Measurements from ENCODE around the gene BOLA1. TPM values are rescaled to one million over a fixed set of nuclear protein-coding genes. Genes with fewer than 3 reads are reported as not detected.
"Not testable (repeated sequence)": the region's sequence is repeated elsewhere in the genome, so short reads cannot be mapped to it uniquely, and the experiment has no call there.

Gene BOLA1
- polyA plus RNA-seq, 1 experiment: 10.1 TPM

GRCh38 chr1:149873060-149873459 is 26.3 kb upstream of the BOLA1 start:
- DNase-seq (ENCODE audit: low read depth, low spot score); H3K27ac ChIP-seq (ENCODE audit: low read depth, low read length); CTCF ChIA-PET; POLR2A ChIA-PET; H3K9me3 ChIP-seq (ENCODE audit: control insufficient read depth, insufficient read depth, low read length); H3K27me3 ChIP-seq (ENCODE audit: control insufficient read depth, insufficient read depth, low read length); H3K4me3 ChIP-seq (ENCODE audit: low read depth, low read length): not testable (repeated sequence)

- Histone ChIP-seq H3K4me3 (ENCODE audit: low read depth, low read length) (no peak overlapping the region), H3K27me3 (ENCODE audit: control insufficient read depth, insufficient read depth, low read length) (no peaks in the 10 kb centered on the region), H3K27ac (ENCODE audit: low read depth, low read length) (no peak overlapping the region), H3K9me3 (ENCODE audit: control insufficient read depth, insufficient read depth, low read length) (no peaks in the 10 kb centered on the region)
- TF ChIP-seq CTCF (IDR thresholded peaks at IDR 0.05; ENCODE audit: low read depth, low read length): no peak
- POLR2A ChIA-PET: interaction anchor here (0.7 kb wide), 1 partner anchor 10 kb away, joined by 3 read pairs; a partner anchor contains a TSS
- DNase-seq (ENCODE audit: low read depth, low spot score): no peak
- CTCF ChIA-PET: no interaction called here
Measured at GRCh38 chr1:149877211-149877946, 22.0 kb upstream of the BOLA1 start.

GRCh38 chr1:149879556-149879955 is 19.8 kb upstream of the BOLA1 start:
- Histone ChIP-seq H3K9me3 (ENCODE audit: control insufficient read depth, insufficient read depth, low read length) (no peaks in the 10 kb centered on the region), H3K27me3 (ENCODE audit: control insufficient read depth, insufficient read depth, low read length) (no peaks in the 10 kb centered on the region), H3K4me3 (ENCODE audit: low read depth, low read length) (no peak overlapping the region), H3K27ac (ENCODE audit: low read depth, low read length) (no peak overlapping the region)
- ChIA-PET POLR2A (no interaction called here), CTCF (no interaction called here)
- TF ChIP-seq CTCF (IDR thresholded peaks at IDR 0.05; ENCODE audit: low read depth, low read length): no peak
- no peak for DNase-seq (ENCODE audit: low read depth, low spot score)

- Histone ChIP-seq H3K27ac (ENCODE audit: low read depth, low read length) (no peak overlapping the region), H3K9me3 (ENCODE audit: control insufficient read depth, insufficient read depth, low read length) (no peaks in the 10 kb centered on the region), H3K27me3 (ENCODE audit: control insufficient read depth, insufficient read depth, low read length) (no peaks in the 10 kb centered on the region), H3K4me3 (ENCODE audit: low read depth, low read length) (no peak overlapping the region)
- no peak for TF ChIP-seq CTCF (IDR thresholded peaks at IDR 0.05; ENCODE audit: low read depth, low read length)
- DNase-seq (ENCODE audit: low read depth, low spot score): no peak
- CTCF ChIA-PET: no interaction called here
- POLR2A ChIA-PET: no interaction called here
Measured at GRCh38 chr1:149881876-149882275, 17.5 kb upstream of the BOLA1 start.

GRCh38 chr1:149883598-149884247 is 15.6 kb upstream of the BOLA1 start:
- TF ChIP-seq CTCF (IDR thresholded peaks at IDR 0.05; ENCODE audit: low read depth, low read length): no peak
- Histone ChIP-seq H3K27me3 (ENCODE audit: control insufficient read depth, insufficient read depth, low read length) (no peaks in the 10 kb centered on the region), H3K4me3 (ENCODE audit: low read depth, low read length) (no peak overlapping the region), H3K27ac (ENCODE audit: low read depth, low read length) (no peak overlapping the region), H3K9me3 (ENCODE audit: control insufficient read depth, insufficient read depth, low read length) (no peaks in the 10 kb centered on the region; the same call in 1 of the 2 replicates)
- DNase-seq (ENCODE audit: low read depth, low spot score): no peak
- ChIA-PET CTCF (no interaction called here), POLR2A (no interaction called here)

All from AG04450 (cell line).